Motor neuron (in vitro differentiated cells): Measurements from ENCODE around the gene AP3B2. TPM values are rescaled to one million over a fixed set of nuclear protein-coding genes. Genes with fewer than 3 reads are reported as not detected.
"Not testable (repeated sequence)": the region's sequence is repeated elsewhere in the genome, so short reads cannot be mapped to it uniquely, and the experiment has no call there.

Experiments used
- ATAC-seq, 8 experiments: fragments of 200-7000 bp; cut with Tn5 transposase; replicated peaks in 6 of 8; 2 replicates each; pipeline ENCODE4 v1.8.0; 2021; ENCODE audit warnings: mild to moderate bottlenecking in 8 of 8, moderate library complexity in 8 of 8
- H3K27ac ChIP-seq, 2 donors: fragments of 250-450 bp; sonication (Bioruptor Pico); 2 replicates each; pipeline ENCODE4 v1.9.0; 2021; ENCODE audit warnings: antibody characterized with exemption in 2 of 2, mild to moderate bottlenecking in 2 of 2, moderate library complexity in 1 of 2
- H3K4me1 ChIP-seq, 2 donors: fragments of 250-450 bp; sonication (Bioruptor Pico); replicated peaks in 1 of 2; 2 replicates each; pipeline ENCODE4 v1.6.1; 2021; ENCODE audit warnings: antibody characterized with exemption in 2 of 2, mild to moderate bottlenecking in 2 of 2, moderate library complexity in 1 of 2
- H3K4me3 ChIP-seq, 5 donors: fragments of 250-450 bp; sonication (Bioruptor Pico); 2 replicates each; pipeline ENCODE4 v1.9.0; 2021; ENCODE audit warnings: antibody characterized with exemption in 5 of 5, mild to moderate bottlenecking in 5 of 5, moderate library complexity in 4 of 5
- WGBS, 10 experiments: fragments of 450-650 bp; shearing (Covaris generic); methylation state at CpG; one replicate each; pipeline ENCODE4 v1.0.0; 2022; 5-methylcytosine and 5-hydroxymethylcytosine counted together
- in situ Hi-C, 9 experiments: fragments of 400-800 bp; cut with MboI; loops; one replicate each; pipeline ENCODE4 v1.15.0; 2021; ENCODE audit warnings: low sequenced_read_pairs in 9 of 9, low pct_unique_long_range_greater_than_20kb in 2 of 9; ENCODE audit not compliant: unreplicated experiment in 9 of 9
- total RNA-seq, 8 experiments: library from RNA; unstranded; fragments of 300-600 nt; gene quantifications; 2 replicates each; pipeline versions ENCODE4 v1.2.3 to v1.2.4, GENCODE V29; 2022

The AP3B2 gene
- total RNA-seq, 8 experiments from 2014 or later: 1.2 to 41.8 (median 22.1) TPM

DNA sequence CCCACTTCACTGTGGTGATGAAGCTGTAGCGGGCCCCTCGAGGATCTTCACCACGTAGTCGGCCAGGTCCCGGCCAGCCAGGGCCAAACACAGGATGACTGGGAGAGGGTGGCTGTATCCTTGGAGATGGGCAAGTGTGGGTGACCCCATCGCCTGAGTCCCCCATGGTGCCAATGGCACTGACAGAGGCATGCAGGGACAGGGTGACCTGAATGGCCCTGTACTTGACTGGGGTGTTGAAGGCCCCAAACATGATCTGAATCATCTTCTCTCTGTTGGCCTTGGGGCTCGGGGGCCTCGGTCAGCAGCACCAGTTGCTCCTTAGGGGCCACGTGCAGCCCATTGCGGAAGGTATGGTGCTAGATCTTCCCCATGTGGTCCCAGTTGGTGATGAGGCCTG is 17.1 kb upstream of the AP3B2 start:
- no peak overlapping the region for H3K4me3 ChIP-seq
- ATAC-seq: no peak
- H3K4me1 ChIP-seq: no peaks in the 10 kb centered on the region
- in situ Hi-C loops: no loop called here
- no peak overlapping the region for H3K27ac ChIP-seq
- WGBS, 10 experiments: 50 to 100% (median 82%) methylated on average over 1 to 3 of the region's 10 CpGs; no CpG with 5 or more reads in 6 of the 10 experiments

DNA sequence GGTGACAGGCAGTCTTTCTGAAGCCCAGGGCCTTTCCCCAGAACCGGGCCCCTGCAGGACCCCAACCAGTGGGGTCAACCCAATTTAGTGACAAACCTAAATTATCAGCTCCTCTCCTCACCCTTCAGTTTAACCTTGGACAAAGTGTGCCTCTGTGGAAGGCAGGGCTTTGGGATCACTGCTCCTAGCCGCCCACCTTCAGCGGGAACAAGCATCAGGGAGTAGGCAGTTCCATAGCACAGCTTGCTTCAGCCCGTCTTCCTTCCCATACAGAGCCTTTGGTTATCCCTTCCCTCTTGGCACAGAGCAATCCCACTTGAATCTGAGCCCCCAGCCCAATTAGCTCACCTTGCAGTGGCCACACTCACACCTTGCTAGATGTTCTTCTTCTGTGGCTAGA is 5.3 kb upstream of the AP3B2 start:
- no peak overlapping the region for H3K4me3 ChIP-seq
- peak overlapping the region in 1 of 2 donors; percentile 37 for H3K27ac ChIP-seq
- H3K4me1 ChIP-seq: peaks cover 3 to 11% of the 10 kb centered on the region in 2 donors
- WGBS, 10 experiments: 0 to 100% (median 100%) methylated on average over 1 to 3 of the region's 4 CpGs; no CpG with 5 or more reads in 5 of the 10 experiments
- peak in 1 of 8 experiments; percentile 13 for ATAC-seq
- in situ Hi-C loops: no loop called here

DNA sequence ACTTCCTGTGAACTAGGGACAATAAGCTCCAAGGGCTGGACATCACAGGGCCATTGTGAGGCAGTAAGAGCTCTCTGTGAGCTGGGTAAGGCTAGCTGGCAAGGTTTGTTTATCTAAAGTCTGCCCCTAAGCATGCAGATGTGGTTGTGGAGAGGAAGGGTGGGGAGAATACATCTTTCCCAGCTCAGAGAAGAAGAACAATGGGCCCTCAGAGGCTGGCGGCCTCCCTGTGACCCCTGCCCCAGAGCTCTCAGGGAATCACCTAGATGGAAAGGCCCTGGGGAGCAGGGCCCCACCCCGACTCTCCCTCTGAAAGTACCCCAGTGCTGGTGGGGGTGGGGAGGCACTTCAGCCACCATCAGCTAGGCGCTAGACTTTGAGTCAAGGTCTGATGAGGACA is 4.3 kb upstream of the AP3B2 start:
- no peak overlapping the region for H3K4me3 ChIP-seq
- in situ Hi-C loops: no loop called here
- ATAC-seq: no peak
- WGBS, 10 experiments: 0 to 40% methylated on average over 1 of the region's 3 CpGs; no CpG with 5 or more reads in 8 of the 10 experiments
- no peak overlapping the region for H3K27ac ChIP-seq
- H3K4me1 ChIP-seq: peaks cover 3 to 11% of the 10 kb centered on the region in 2 donors

DNA sequence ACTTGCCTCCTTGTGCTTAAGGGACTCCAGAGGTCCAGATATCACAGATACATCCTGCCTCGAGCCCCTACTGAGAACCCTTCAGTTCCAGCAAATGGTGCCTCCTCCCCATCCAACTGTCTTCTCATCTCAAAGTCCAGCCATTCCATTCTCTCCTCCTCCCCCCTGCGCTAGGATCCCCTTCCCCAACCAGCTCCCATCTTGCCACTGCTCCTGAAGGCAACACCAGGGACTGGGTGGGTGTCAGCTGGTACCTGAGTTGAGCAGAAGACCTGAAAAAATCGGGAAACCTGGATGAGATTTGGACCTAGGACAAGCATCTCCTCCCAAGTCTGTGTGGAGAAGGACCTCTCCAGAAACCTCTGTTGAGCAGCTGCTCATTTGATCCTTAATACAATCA is 2.4 kb upstream of the AP3B2 start:
- no peak overlapping the region for H3K4me3 ChIP-seq
- H3K27ac ChIP-seq: no peak overlapping the region
- 0 to 80% (median 45%) methylated on average over 1 to 2 of the region's 3 CpGs; no CpG with 5 or more reads in 5 of the 10 experiments for WGBS, 10 experiments
- no peak for ATAC-seq
- peaks cover 3 to 17% of the 10 kb centered on the region in 2 donors for H3K4me1 ChIP-seq
- in situ Hi-C loops: no loop called here

DNA sequence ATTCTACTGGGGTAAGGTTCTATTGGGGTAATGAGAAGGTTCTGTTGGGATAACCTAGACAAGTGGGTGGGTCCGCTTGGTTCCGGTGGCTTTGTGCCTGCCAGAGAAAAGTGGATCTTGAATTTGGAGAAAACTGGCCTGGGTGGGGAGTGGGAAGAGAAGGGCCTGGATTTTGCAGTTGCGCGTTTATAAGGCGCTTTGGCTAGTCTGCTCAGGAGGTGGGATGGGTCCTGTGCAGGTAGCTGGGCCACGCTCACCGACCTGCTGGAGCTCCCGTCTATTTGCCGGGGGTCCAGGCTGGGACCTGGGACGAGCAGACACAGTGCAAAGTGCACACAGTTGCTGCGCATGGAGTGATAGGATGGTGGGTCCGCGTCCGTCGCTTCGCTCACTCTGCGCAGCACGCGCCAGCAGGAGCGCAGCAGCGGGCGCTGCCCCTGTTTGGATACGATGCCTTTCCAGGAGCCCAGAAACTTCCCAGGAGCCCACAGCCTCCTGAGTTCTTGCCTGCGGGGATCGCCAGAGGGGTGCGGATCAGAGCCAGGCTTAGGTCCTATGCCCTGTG is 1.3 kb upstream of the AP3B2 start:
- Histone ChIP-seq H3K27ac (no peak overlapping the region), H3K4me1 (peaks cover 3 to 15% of the 10 kb centered on the region in 2 donors), H3K4me3 (no peak overlapping the region)
- in situ Hi-C loops: no loop called here
- ATAC-seq: no peak
- WGBS, 10 experiments: 85 to 100% (median 95%) methylated on average over 2 to 7 of the region's 26 CpGs; no CpG with 5 or more reads in 4 of the 10 experiments

DNA sequence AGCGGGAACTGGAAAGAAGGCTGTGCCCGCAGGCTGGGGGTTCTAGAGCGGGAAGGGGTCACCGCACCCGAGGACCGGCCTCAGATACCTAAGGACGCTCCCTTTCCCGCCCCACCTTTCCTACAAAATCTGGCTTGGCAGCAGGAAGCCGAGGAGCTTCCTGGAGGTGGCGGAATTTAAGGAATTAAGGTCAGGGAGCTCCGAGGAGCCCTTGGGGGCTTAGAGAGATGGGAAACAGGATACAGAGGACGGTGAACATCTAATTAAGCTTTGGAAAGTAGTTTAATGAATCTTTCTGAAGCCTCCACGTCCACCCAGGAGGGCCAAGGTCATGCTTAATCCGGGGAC is 507 bp upstream of the AP3B2 start:
- Histone ChIP-seq H3K27ac (peak overlapping the region in 1 of 2 donors; percentile 25), H3K4me1 (peaks cover 2 to 10% of the 10 kb centered on the region in 2 donors), H3K4me3 (peak overlapping the region; percentile 69 to 93 (median 91))
- in situ Hi-C loops: no loop called here
- ATAC-seq: no peak
- WGBS, 10 experiments: 0 to 60% (median 42%) methylated on average over 1 to 8 of the region's 14 CpGs; no CpG with 5 or more reads in 2 of the 10 experiments

DNA sequence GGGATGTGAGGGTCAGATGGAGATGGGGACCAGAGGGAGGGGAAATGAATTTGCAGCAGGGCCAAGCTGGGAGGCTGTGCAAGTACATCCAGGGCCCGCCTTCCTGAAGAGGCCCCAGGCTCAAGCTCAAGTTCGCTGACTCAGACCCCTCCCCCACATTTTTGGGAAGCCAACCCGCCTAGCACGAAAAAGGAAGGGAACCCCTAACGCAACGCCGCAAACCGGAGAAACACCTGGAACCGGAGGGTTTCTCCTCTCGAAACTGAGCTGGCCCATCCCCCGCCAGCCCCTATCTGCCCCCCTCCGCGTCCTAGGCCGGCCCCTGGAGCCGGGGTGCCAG is 624 bp downstream of the AP3B2 start:
- peak in 5 of 8 experiments; percentile 2 to 10 (median 4) for ATAC-seq
- WGBS, 10 experiments: 0 to 7% (median 0%) methylated on average over 1 to 2 of the region's 15 CpGs; no CpG with 5 or more reads in 7 of the 10 experiments
- Histone ChIP-seq H3K27ac (peak overlapping the region; percentile 71 to 75), H3K4me1 (peaks cover 0 to 8% of the 10 kb centered on the region in 2 donors), H3K4me3 (peak overlapping the region; percentile 69 to 93 (median 91))
- in situ Hi-C loops: no loop called here

DNA sequence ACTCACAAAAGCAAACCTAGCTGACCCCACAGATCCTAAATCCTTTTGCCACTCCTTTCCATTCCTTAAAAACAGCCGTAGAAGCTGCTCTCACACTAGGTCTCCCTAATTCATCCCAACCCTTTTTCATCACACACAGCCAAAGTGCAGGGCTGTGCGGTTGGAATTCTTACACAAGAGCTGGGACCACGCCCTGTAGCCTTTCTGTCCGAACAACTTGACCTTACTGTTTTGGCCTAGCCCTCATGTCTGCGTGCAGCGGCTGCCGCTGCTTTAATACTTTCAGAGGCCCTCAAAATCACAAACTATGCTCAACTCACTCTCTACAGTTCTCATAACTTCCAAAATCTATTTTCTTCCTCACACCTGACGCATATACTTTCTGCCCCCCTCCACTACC is 3.8 kb downstream of the AP3B2 start:
- 46 to 100% (median 71%) methylated on average over 1 to 5 of the region's 8 CpGs; no CpG with 5 or more reads in 3 of the 10 experiments for WGBS, 10 experiments
- H3K4me3 ChIP-seq, ATAC-seq, in situ Hi-C loops, H3K27ac ChIP-seq, H3K4me1 ChIP-seq: not testable (repeated sequence)

DNA sequence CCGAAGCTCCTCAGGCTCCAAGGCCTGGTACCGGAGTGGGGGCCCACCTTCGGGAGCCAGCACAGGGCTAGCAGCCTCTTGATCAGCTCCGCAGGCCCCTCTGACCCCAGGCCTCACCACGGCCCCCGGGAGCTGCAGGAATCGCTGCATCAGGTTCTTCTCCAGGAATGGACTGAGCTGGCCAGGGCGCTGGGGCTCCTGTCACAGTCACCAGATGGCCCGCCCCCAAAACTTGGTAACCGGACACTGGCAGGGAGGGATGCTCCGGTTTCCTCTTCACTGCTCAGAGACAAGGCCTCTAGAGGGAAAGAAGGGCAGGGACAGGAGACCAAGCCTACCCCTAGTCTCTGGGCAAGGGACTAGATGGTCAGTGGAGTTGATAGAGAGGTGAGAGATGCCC is 9.9 kb downstream of the AP3B2 start:
- H3K4me1 ChIP-seq: no peaks in the 10 kb centered on the region
- no peak overlapping the region for H3K27ac ChIP-seq
- peak in 4 of 8 experiments; percentile 21 to 99 (median 67) for ATAC-seq
- WGBS, 10 experiments: 60 to 80% methylated on average over 1 to 2 of the region's 11 CpGs; no CpG with 5 or more reads in 8 of the 10 experiments
- in situ Hi-C loops: no loop called here
- H3K4me3 ChIP-seq: no peak overlapping the region

DNA sequence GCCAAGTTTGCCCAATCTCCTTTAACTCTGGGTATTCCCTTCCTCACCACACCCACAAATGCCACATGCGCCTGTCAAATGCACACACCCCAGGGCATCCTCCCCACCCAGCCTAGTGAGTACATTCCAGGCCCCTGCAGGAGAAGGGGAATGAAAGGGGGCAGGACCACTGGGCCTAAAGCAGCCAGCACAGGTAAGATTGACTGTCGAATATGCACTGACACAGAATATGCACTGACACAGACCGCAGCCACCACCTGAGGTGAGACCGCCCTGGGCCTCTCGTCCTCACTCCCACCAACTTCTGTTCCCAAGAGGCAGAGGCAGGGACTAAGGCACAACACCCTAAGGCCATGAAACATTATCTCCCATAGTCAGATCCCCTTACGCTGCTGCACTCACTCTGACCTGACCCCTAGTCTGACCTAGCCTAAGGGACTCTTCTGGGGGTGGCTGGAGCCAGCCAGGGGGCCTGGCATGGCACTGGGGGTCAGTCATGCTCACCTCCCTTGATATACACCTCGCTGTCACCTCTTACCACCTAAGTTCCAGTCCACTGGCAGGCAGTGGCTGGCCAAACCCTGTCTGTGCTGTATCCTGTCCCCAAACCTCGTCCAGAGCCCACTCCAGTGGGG is 10.8 kb downstream of the AP3B2 start:
- in situ Hi-C loops: no loop called here
- WGBS, 10 experiments: 0 to 100% (median 62%) methylated on average over 1 to 6 of the region's 8 CpGs; no CpG with 5 or more reads in 3 of the 10 experiments
- no peaks in the 10 kb centered on the region for H3K4me1 ChIP-seq
- no peak overlapping the region for H3K4me3 ChIP-seq
- H3K27ac ChIP-seq: no peak overlapping the region
- peak in 3 of 8 experiments; percentile 26 to 71 (median 42) for ATAC-seq

DNA sequence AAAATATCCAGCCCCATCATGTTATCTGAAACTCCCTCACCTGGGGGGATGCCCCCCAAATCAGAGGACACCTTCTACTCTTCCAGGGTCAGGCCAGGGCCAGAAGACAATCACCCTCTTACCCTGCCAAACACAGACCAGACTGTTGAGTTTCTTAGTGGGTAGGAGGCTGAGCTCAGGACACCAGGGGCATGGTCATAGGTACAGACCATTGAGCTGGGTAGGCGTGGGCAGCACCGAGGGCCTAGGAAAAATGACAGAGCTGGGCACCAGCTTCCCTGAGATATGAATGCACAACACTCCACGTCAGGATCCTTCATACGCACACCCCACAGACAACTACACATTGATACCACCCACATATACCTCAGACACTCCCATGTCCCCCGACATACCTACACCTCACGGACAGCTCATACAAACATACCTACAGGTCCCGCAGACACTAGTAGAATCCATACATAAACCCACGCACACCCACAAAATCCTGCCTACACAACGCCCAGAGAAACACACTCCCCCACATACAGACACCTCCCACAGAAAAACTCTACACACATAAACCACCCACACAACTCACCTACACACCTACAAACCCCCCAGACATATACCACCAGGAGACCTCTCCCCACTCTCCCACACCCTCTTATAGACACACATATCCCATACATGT is 11.8 kb downstream of the AP3B2 start:
- 58 to 90% (median 88%) methylated on average over 2 to 6 of the region's 9 CpGs; no CpG with 5 or more reads in 5 of the 10 experiments for WGBS, 10 experiments
- in situ Hi-C loops: no loop called here
- no peak for ATAC-seq

DNA sequence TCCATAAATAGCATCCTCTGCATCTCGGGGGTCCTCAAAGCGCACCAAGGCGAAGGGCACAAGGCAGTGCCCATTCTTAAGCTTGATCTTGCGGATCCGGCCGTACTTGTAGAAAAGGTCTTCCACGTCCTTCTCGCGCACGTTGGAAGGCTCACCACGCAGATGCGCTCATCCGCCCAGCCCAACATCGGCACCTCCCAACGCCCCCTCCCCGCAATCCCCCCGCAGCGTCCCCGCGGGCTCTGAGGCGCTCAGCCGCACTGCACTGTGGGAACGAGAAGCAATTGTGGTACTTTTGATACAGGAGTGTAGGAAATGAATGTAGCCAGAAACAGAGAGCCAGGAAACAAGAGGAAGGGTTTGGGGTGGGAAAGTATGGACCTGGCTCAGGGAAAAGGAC is 17.5 kb downstream of the AP3B2 start:
- no peaks in the 10 kb centered on the region for H3K4me1 ChIP-seq
- H3K27ac ChIP-seq: no peak overlapping the region
- in situ Hi-C loops: no loop called here
- WGBS, 10 experiments: 26 to 90% (median 86%) methylated on average over 2 to 16 of the region's 23 CpGs; no CpG with 5 or more reads in 6 of the 10 experiments
- H3K4me3 ChIP-seq: no peak overlapping the region
- no peak for ATAC-seq

More for the DNA sequence above, 11.8 kb downstream of the AP3B2 start:
- Histone ChIP-seq H3K4me1 (no peaks in the 10 kb centered on the region), H3K27ac (no peak overlapping the region), H3K4me3 (no peak overlapping the region)

DNA sequence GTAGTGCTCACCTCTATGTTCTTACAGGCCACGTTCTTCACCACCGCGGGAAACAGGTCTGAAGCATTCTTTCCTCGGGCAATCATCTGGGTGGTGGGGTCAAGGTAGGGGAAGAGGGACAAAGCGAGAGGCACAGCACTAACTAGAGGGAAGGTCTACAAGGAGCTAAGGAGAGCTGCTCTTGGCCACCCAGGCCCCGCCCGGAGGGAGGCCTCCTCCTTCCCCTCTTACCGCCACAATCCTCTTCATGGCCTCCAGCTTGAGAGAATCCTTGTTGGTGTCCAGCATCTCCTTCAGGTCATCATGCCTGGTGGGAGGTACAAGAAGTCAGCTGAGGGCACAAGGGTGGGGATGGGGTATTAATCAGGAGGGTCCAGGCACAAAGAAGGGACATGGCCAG is 20.5 kb downstream of the AP3B2 start:
- no peaks in the 10 kb centered on the region for H3K4me1 ChIP-seq
- H3K27ac ChIP-seq: no peak overlapping the region

More for the DNA sequence above, 20.5 kb downstream of the AP3B2 start:
- in situ Hi-C loops: no loop called here
- ATAC-seq: no peak
- no peak overlapping the region for H3K4me3 ChIP-seq
- WGBS, 10 experiments: 98 to 100% methylated on average over 1 to 7 of the region's 8 CpGs; no CpG with 5 or more reads in 8 of the 10 experiments
